GM18505 (cell line): ENCODE data around the gene GATA3.

Source experiments
- ATAC-seq: cut with Tn5 transposase; IDR thresholded peaks from one replicate; pipeline ENCODE4 v1.9.1; 2021; ENCODE audit not compliant: unreplicated experiment
- POLR2A ChIP-seq: IDR thresholded peaks from 4 replicates; pipeline ENCODE4 v1.6.1; 2011; ENCODE audit warnings: borderline replicate concordance; ENCODE audit not compliant: insufficient read depth, insufficient read length; ENCODE audit errors: extremely low read depth

GATA3 gene

GRCh38 chr10:8033812-8034465, 20.5 kb upstream of the GATA3 start:
- TF ChIP-seq POLR2A, result no peak
- ATAC-seq, result no peak

GRCh38 chr10:8034466-8035005, 20.0 kb upstream of the GATA3 start:
- TF ChIP-seq POLR2A, result no peak
- no peak for ATAC-seq

GRCh38 chr10:8035006-8035640, 19.4 kb upstream of the GATA3 start:
- TF ChIP-seq POLR2A, result no peak
- ATAC-seq, result no peak

GRCh38 chr10:8035641-8036470, 18.6 kb upstream of the GATA3 start:
- ATAC-seq, result no peak
- TF ChIP-seq POLR2A, result no peak

GRCh38 chr10:8036506-8037198, 17.8 kb upstream of the GATA3 start:
- no peak for ATAC-seq
- TF ChIP-seq POLR2A, result no peak

GRCh38 chr10:8037199-8037801, 17.2 kb upstream of the GATA3 start:
- ATAC-seq, result no peak
- no peak for TF ChIP-seq POLR2A

- TF ChIP-seq POLR2A, result no peak
- no peak for ATAC-seq
These were observed 16.3 kb upstream of the GATA3 start for GRCh38 chr10:8037941-8038894.

- TF ChIP-seq POLR2A, result no peak
These were observed 15.1 kb upstream of the GATA3 start for GRCh38 chr10:8039321-8039881.

GRCh38 chr10:8040651-8041050, 13.8 kb upstream of the GATA3 start:
- no peak for ATAC-seq

More at GRCh38 chr10:8039321-8039881, 15.1 kb upstream of the GATA3 start:
- ATAC-seq, result no peak

GRCh38 chr10:8041284-8041991, 13.1 kb upstream of the GATA3 start:
- TF ChIP-seq POLR2A, result no peak
- ATAC-seq, result no peak

More at GRCh38 chr10:8040651-8041050, 13.8 kb upstream of the GATA3 start:
- TF ChIP-seq POLR2A, result no peak
